ENCODE data around the gene PRKD3. TPM values are rescaled to one million over a fixed set of nuclear protein-coding genes. Genes with fewer than 3 reads are reported as not detected.
"Not testable (repeated sequence)": the region's sequence is repeated elsewhere in the genome, so short reads cannot be mapped to it uniquely, and the experiment has no call there.

PRKD3 gene
- polyA plus RNA-seq, 2 donors = 3.7 to 3.8 TPM

DNA sequence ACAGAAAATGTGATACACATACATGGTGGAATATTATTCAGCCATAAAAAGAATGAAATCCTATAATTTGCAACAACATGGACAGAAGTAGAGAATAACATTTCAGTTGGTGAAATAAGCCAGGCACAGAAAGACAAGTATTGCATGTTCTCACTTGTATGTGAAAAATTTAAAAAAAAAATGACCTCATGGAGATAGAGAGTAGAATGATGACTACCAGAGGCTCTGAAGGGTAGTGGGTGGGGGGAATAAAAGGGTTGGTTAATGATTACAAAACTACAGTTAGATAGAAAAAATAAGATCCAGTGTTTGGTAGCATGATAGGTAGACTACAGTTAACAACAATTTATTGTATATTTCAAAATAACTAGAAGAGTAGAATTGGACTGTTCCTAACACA lies 24.5 kb downstream of the PRKD3 start:
- Histone ChIP-seq H3K4me1 (ENCODE audit: control insufficient read depth in 2 of 2, insufficient read depth in 2 of 2, low read length in 1 of 2) (no peaks in the 10 kb centered on the region), H3K4me3 (ENCODE audit: low read depth in 1 of 2, low read length in 2 of 2) (no peak overlapping the region), H3K36me3 (ENCODE audit: control insufficient read depth in 2 of 2, insufficient read depth in 2 of 2, low read length in 1 of 2) (no peaks in the 10 kb centered on the region), H3K27ac (ENCODE audit: low read depth in 2 of 2, low read length in 1 of 2) (no peak overlapping the region), H3K27me3 (ENCODE audit: control insufficient read depth in 1 of 2, insufficient read depth in 2 of 2, low read length in 2 of 2) (no peaks in the 10 kb centered on the region), H3K9me3 (ENCODE audit: control insufficient read depth in 2 of 2, insufficient read depth in 1 of 2, low read depth in 1 of 2, low read length in 1 of 2) (no peaks in the 10 kb centered on the region)

DNA sequence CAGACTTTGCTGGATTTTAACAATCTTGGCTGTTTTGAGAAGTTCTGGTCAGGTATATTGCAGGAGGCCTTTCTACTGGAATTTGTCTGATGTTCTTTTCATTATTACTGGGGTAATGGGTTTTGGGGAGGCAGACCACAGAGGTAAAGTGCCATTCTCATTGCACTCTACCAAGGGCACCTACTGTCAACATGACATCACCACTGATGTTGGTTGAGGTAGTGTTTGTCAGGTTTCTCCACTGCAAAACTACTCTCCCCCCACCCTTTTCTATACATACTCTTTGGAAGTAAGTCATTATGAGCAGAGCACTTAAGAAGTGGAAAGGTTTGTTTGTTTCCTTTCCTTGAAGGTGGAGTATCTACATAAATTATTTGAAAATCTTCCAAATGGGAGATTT lies 27.0 kb downstream of the PRKD3 start:
- H3K27ac ChIP-seq (ENCODE audit: low read depth in 2 of 2, low read length in 1 of 2) = no peak overlapping the region
- H3K9me3 ChIP-seq (ENCODE audit: control insufficient read depth in 2 of 2, insufficient read depth in 1 of 2, low read depth in 1 of 2, low read length in 1 of 2) = no peaks in the 10 kb centered on the region
- H3K4me3 ChIP-seq (ENCODE audit: low read depth in 1 of 2, low read length in 2 of 2) = no peak overlapping the region
- H3K4me1 ChIP-seq (ENCODE audit: control insufficient read depth in 2 of 2, insufficient read depth in 2 of 2, low read length in 1 of 2) = no peaks in the 10 kb centered on the region
- no peaks in the 10 kb centered on the region for H3K27me3 ChIP-seq (ENCODE audit: control insufficient read depth in 1 of 2, insufficient read depth in 2 of 2, low read length in 2 of 2)
- H3K36me3 ChIP-seq (ENCODE audit: control insufficient read depth in 2 of 2, insufficient read depth in 2 of 2, low read length in 1 of 2) = no peaks in the 10 kb centered on the region

DNA sequence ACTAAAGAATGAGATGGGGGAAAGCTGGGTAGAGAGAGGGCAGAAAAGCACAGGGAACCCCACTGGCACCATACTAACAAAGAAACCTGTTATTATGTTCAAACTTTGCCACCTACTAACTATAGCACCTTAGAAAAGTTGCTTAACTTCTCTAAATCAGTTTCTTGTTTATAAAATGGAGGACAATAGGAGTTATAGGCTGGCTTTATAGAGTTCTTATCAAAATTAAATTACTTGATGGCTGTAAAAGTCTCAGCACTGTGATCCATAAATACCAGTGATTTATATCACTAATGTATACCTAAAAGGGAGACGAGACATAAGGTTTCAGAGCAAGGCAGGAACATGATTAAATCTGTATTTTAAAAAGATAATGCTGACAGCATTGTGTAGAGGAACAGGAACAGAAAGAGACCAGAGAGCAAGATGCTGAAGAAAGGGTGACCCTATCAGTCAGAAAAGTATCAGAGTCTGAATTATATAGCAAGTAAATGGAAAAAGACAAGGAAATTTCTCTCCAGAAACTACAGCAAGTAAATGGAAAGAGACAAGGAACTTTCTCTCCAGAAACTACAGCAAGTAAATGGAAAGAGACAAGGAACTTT lies 29.1 kb downstream of the PRKD3 start:
- WGBS, 2 donors = 84 to 91% methylated on average over 1 of the region's 1 CpG

GRCh38 chr2:37294858-37295257 lies 29.8 kb downstream of the PRKD3 start:
- H3K9me3 ChIP-seq (ENCODE audit: control insufficient read depth in 2 of 2, insufficient read depth in 1 of 2, low read depth in 1 of 2, low read length in 1 of 2); H3K36me3 ChIP-seq (ENCODE audit: control insufficient read depth in 2 of 2, insufficient read depth in 2 of 2, low read length in 1 of 2): not testable (repeated sequence)
- WGBS, 2 donors = 95 to 96% methylated on average over 2 of the region's 2 CpGs

More for the DNA sequence above, 29.1 kb downstream of the PRKD3 start:
- Histone ChIP-seq H3K4me3 (ENCODE audit: low read depth in 1 of 2, low read length in 2 of 2) (no peak overlapping the region), H3K4me1 (ENCODE audit: control insufficient read depth in 2 of 2, insufficient read depth in 2 of 2, low read length in 1 of 2) (no peaks in the 10 kb centered on the region), H3K9me3 (ENCODE audit: control insufficient read depth in 2 of 2, insufficient read depth in 1 of 2, low read depth in 1 of 2, low read length in 1 of 2) (no peaks in the 10 kb centered on the region), H3K27ac (ENCODE audit: low read depth in 2 of 2, low read length in 1 of 2) (no peak overlapping the region), H3K27me3 (ENCODE audit: control insufficient read depth in 1 of 2, insufficient read depth in 2 of 2, low read length in 2 of 2) (no peaks in the 10 kb centered on the region), H3K36me3 (ENCODE audit: control insufficient read depth in 2 of 2, insufficient read depth in 2 of 2, low read length in 1 of 2) (peaks cover 2 to 4% of the 10 kb centered on the region in 2 donors)

DNA sequence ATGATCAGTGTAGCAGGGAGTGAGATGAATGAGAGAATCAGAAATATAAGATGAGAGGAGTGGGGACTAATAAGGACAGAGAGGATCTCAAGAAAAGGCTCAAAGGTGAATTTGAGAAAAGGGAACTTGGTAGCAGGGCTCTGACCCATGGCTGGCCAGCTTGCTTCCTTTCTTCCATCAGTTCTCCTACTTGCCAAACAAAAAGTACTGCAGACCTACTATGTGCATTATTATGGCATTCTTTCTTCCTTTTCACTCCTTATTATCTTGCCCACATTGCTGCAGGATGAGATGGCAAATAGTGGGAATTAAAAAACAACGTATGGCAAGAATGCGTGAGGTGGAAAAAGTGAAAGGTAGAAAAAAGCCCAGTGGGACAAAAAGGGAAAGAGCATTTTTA lies 33.0 kb downstream of the PRKD3 start:
- Histone ChIP-seq H3K36me3 (ENCODE audit: control insufficient read depth in 2 of 2, insufficient read depth in 2 of 2, low read length in 1 of 2) (peaks cover 2 to 4% of the 10 kb centered on the region in 2 donors), H3K4me3 (ENCODE audit: low read depth in 1 of 2, low read length in 2 of 2) (no peak overlapping the region)
- 87 to 95% methylated on average over 2 of the region's 2 CpGs for WGBS, 2 donors

More at GRCh38 chr2:37294858-37295257, 29.8 kb downstream of the PRKD3 start:
- H3K4me1 ChIP-seq (ENCODE audit: control insufficient read depth in 2 of 2, insufficient read depth in 2 of 2, low read length in 1 of 2); H3K4me3 ChIP-seq (ENCODE audit: low read depth in 1 of 2, low read length in 2 of 2); H3K27me3 ChIP-seq (ENCODE audit: control insufficient read depth in 1 of 2, insufficient read depth in 2 of 2, low read length in 2 of 2); H3K27ac ChIP-seq (ENCODE audit: low read depth in 2 of 2, low read length in 1 of 2): not testable (repeated sequence)

DNA sequence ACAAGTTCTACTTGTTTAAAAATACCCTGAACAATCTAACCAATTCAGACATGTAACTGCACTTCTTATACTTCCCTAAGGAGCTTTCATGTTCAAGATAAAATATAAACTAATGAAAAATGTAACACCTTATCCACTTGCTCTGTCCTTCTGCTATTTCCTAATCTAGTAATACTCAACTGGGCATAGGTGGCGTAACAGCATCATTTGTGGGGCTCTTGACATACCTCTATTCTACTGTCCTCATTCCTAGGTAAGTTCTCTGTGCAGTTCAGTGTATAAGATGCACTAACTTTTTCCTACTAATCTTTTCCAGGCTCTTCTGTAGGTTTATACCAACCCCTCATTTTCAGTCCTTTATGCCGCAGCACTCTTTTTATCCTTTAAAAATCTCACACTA lies 36.7 kb downstream of the PRKD3 start:
- H3K36me3 ChIP-seq (ENCODE audit: control insufficient read depth in 2 of 2, insufficient read depth in 2 of 2, low read length in 1 of 2) = peaks cover 2 to 4% of the 10 kb centered on the region in 2 donors
- no peak overlapping the region for H3K27ac ChIP-seq (ENCODE audit: low read depth in 2 of 2, low read length in 1 of 2)
- no peaks in the 10 kb centered on the region for H3K4me1 ChIP-seq (ENCODE audit: control insufficient read depth in 2 of 2, insufficient read depth in 2 of 2, low read length in 1 of 2)
- no peaks in the 10 kb centered on the region for H3K27me3 ChIP-seq (ENCODE audit: control insufficient read depth in 1 of 2, insufficient read depth in 2 of 2, low read length in 2 of 2)
- 91 to 92% methylated on average over 2 of the region's 2 CpGs for WGBS, 2 donors
- no peaks in the 10 kb centered on the region for H3K9me3 ChIP-seq (ENCODE audit: control insufficient read depth in 2 of 2, insufficient read depth in 1 of 2, low read depth in 1 of 2, low read length in 1 of 2)
- no peak overlapping the region for H3K4me3 ChIP-seq (ENCODE audit: low read depth in 1 of 2, low read length in 2 of 2)

More for the DNA sequence above, 33.0 kb downstream of the PRKD3 start:
- no peaks in the 10 kb centered on the region for H3K27me3 ChIP-seq (ENCODE audit: control insufficient read depth in 1 of 2, insufficient read depth in 2 of 2, low read length in 2 of 2)
- H3K4me1 ChIP-seq (ENCODE audit: control insufficient read depth in 2 of 2, insufficient read depth in 2 of 2, low read length in 1 of 2) = no peaks in the 10 kb centered on the region
- no peaks in the 10 kb centered on the region for H3K9me3 ChIP-seq (ENCODE audit: control insufficient read depth in 2 of 2, insufficient read depth in 1 of 2, low read depth in 1 of 2, low read length in 1 of 2)
- no peak overlapping the region for H3K27ac ChIP-seq (ENCODE audit: low read depth in 2 of 2, low read length in 1 of 2)

DNA sequence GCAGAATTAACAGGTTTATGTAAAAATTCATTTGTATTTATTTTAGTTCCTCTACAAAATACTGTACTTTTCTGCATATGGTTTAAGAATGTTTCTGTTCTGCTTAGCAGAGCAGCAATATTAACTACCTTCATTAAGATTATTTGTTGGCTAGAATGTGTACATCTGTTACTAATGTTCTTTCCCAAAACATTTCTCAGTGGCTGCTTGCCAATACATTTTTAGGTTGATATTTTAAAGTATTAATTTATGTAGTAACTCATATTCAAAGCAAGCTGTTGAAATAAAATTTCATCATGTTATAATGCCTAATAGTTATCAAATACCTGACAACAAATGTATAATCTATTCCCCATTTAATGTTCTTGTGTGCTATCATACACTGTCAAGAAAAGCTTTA lies 40.3 kb downstream of the PRKD3 start:
- no peaks in the 10 kb centered on the region for H3K4me1 ChIP-seq (ENCODE audit: control insufficient read depth in 2 of 2, insufficient read depth in 2 of 2, low read length in 1 of 2)
- H3K4me3 ChIP-seq (ENCODE audit: low read depth in 1 of 2, low read length in 2 of 2) = no peak overlapping the region
- no peaks in the 10 kb centered on the region for H3K27me3 ChIP-seq (ENCODE audit: control insufficient read depth in 1 of 2, insufficient read depth in 2 of 2, low read length in 2 of 2)
- peaks cover 0 to 2% of the 10 kb centered on the region in 2 donors for H3K36me3 ChIP-seq (ENCODE audit: control insufficient read depth in 2 of 2, insufficient read depth in 2 of 2, low read length in 1 of 2)
- no peaks in the 10 kb centered on the region for H3K9me3 ChIP-seq (ENCODE audit: control insufficient read depth in 2 of 2, insufficient read depth in 1 of 2, low read depth in 1 of 2, low read length in 1 of 2)
- H3K27ac ChIP-seq (ENCODE audit: low read depth in 2 of 2, low read length in 1 of 2) = no peak overlapping the region

GRCh38 chr2:37283207-37283606 lies 41.4 kb downstream of the PRKD3 start:
- H3K9me3 ChIP-seq (ENCODE audit: control insufficient read depth in 2 of 2, insufficient read depth in 1 of 2, low read depth in 1 of 2, low read length in 1 of 2) = no peaks in the 10 kb centered on the region
- H3K4me1 ChIP-seq (ENCODE audit: control insufficient read depth in 2 of 2, insufficient read depth in 2 of 2, low read length in 1 of 2) = no peaks in the 10 kb centered on the region
- H3K27ac ChIP-seq (ENCODE audit: low read depth in 2 of 2, low read length in 1 of 2) = no peak overlapping the region
- no peak overlapping the region for H3K4me3 ChIP-seq (ENCODE audit: low read depth in 1 of 2, low read length in 2 of 2)
- H3K36me3 ChIP-seq (ENCODE audit: control insufficient read depth in 2 of 2, insufficient read depth in 2 of 2, low read length in 1 of 2) = peaks cover 0 to 2% of the 10 kb centered on the region in 2 donors
- 89 to 91% methylated on average over 2 of the region's 2 CpGs for WGBS, 2 donors
- no peaks in the 10 kb centered on the region for H3K27me3 ChIP-seq (ENCODE audit: control insufficient read depth in 1 of 2, insufficient read depth in 2 of 2, low read length in 2 of 2)

DNA sequence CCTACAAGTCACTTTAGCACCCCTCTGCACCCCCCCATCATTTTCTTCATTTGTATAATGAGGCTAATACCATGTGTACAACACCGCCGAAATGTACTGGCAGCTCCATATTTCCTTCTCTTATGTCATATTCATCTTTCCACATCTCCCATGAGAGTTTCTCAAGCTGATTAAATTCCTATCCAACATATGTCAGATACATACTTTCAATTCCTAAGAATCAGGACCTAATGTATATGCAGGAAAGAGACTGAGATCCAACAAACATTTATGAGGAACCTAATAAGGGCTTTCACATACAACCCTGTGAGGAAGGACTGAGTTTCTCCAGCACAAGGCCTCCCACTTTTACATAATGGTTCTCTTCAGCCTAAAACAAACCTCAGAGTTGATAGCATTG lies 41.9 kb downstream of the PRKD3 start:
- peaks cover 0 to 2% of the 10 kb centered on the region in 2 donors for H3K36me3 ChIP-seq (ENCODE audit: control insufficient read depth in 2 of 2, insufficient read depth in 2 of 2, low read length in 1 of 2)
- H3K27ac ChIP-seq (ENCODE audit: low read depth in 2 of 2, low read length in 1 of 2) = no peak overlapping the region
- WGBS, 2 donors = 95 to 96% methylated on average over 2 of the region's 2 CpGs
- no peaks in the 10 kb centered on the region for H3K27me3 ChIP-seq (ENCODE audit: control insufficient read depth in 1 of 2, insufficient read depth in 2 of 2, low read length in 2 of 2)
- H3K4me1 ChIP-seq (ENCODE audit: control insufficient read depth in 2 of 2, insufficient read depth in 2 of 2, low read length in 1 of 2) = no peaks in the 10 kb centered on the region
- H3K4me3 ChIP-seq (ENCODE audit: low read depth in 1 of 2, low read length in 2 of 2) = no peak overlapping the region
- no peaks in the 10 kb centered on the region for H3K9me3 ChIP-seq (ENCODE audit: control insufficient read depth in 2 of 2, insufficient read depth in 1 of 2, low read depth in 1 of 2, low read length in 1 of 2)

GRCh38 chr2:37281916-37282315 lies 42.7 kb downstream of the PRKD3 start:
- H3K27ac ChIP-seq (ENCODE audit: low read depth in 2 of 2, low read length in 1 of 2) = no peak overlapping the region
- WGBS, 2 donors = 94 to 97% methylated on average over 1 of the region's 1 CpG
- H3K9me3 ChIP-seq (ENCODE audit: control insufficient read depth in 2 of 2, insufficient read depth in 1 of 2, low read depth in 1 of 2, low read length in 1 of 2) = no peaks in the 10 kb centered on the region
- H3K4me1 ChIP-seq (ENCODE audit: control insufficient read depth in 2 of 2, insufficient read depth in 2 of 2, low read length in 1 of 2) = no peaks in the 10 kb centered on the region
- no peak overlapping the region for H3K4me3 ChIP-seq (ENCODE audit: low read depth in 1 of 2, low read length in 2 of 2)
- H3K27me3 ChIP-seq (ENCODE audit: control insufficient read depth in 1 of 2, insufficient read depth in 2 of 2, low read length in 2 of 2) = no peaks in the 10 kb centered on the region
- H3K36me3 ChIP-seq (ENCODE audit: control insufficient read depth in 2 of 2, insufficient read depth in 2 of 2, low read length in 1 of 2) = peaks cover 0 to 2% of the 10 kb centered on the region in 2 donors

All from esophagus (tissue), 2 donors.